GM15510 (cell line): ENCODE results near the gene NFASC.

Experiments used
- POLR2A ChIP-seq: IDR thresholded peaks from 3 replicates; pipeline ENCODE4 v1.6.1; 2011; ENCODE audit warnings: borderline replicate concordance; ENCODE audit not compliant: insufficient read length; ENCODE audit errors: extremely low read depth

NFASC gene

GRCh38 chr1:205044741-205045140, 174.1 kb downstream of the NFASC start:
- no peak for TF ChIP-seq POLR2A

GRCh38 chr1:205045146-205045545, 174.5 kb downstream of the NFASC start:
- no peak for TF ChIP-seq POLR2A

GRCh38 chr1:205046870-205047269, 176.2 kb downstream of the NFASC start:
- TF ChIP-seq POLR2A: no peak

- TF ChIP-seq POLR2A: no peak
These were observed 177.1 kb downstream of the NFASC start for GRCh38 chr1:205047764-205048231.

GRCh38 chr1:205048382-205048781, 177.7 kb downstream of the NFASC start:
- TF ChIP-seq POLR2A: no peak

GRCh38 chr1:205049479-205049878, 178.8 kb downstream of the NFASC start:
- TF ChIP-seq POLR2A: no peak

- no peak for TF ChIP-seq POLR2A
These were observed 182.0 kb downstream of the NFASC start for GRCh38 chr1:205052690-205053089.

GRCh38 chr1:205053296-205053695, 182.6 kb downstream of the NFASC start:
- TF ChIP-seq POLR2A: no peak

GRCh38 chr1:205054013-205054412, 183.4 kb downstream of the NFASC start:
- no peak for TF ChIP-seq POLR2A

GRCh38 chr1:205056188-205056611, 185.5 kb downstream of the NFASC start:
- TF ChIP-seq POLR2A: no peak

GRCh38 chr1:205056956-205057568, 186.4 kb downstream of the NFASC start:
- no peak for TF ChIP-seq POLR2A

GRCh38 chr1:205057808-205058575, 187.3 kb downstream of the NFASC start:
- TF ChIP-seq POLR2A: no peak

- TF ChIP-seq POLR2A: no peak
These were observed 188.2 kb downstream of the NFASC start for GRCh38 chr1:205058853-205059252.

- no peak for TF ChIP-seq POLR2A
These were observed 189.0 kb downstream of the NFASC start for GRCh38 chr1:205059660-205060059.

GRCh38 chr1:205060746-205061145, 190.1 kb downstream of the NFASC start:
- TF ChIP-seq POLR2A: no peak

GRCh38 chr1:205061227-205061626, 190.6 kb downstream of the NFASC start:
- no peak for TF ChIP-seq POLR2A

GRCh38 chr1:205061665-205062069, 191.0 kb downstream of the NFASC start:
- no peak for TF ChIP-seq POLR2A

- no peak for TF ChIP-seq POLR2A
These were observed 191.7 kb downstream of the NFASC start for GRCh38 chr1:205062319-205062718.
